HG02571 (cell line): ENCODE data around the gene ATP6AP2.
"Not testable (repeated sequence)": the region's sequence is repeated elsewhere in the genome, so short reads cannot be mapped to it uniquely, and the experiment has no call there.

Source experiments
- ATAC-seq: cut with Tn5 transposase; IDR thresholded peaks from one replicate; pipeline ENCODE4 v1.9.1; 2021; ENCODE audit warnings: mild to moderate bottlenecking, moderate library complexity; ENCODE audit not compliant: unreplicated experiment

The ATP6AP2 gene

DNA sequence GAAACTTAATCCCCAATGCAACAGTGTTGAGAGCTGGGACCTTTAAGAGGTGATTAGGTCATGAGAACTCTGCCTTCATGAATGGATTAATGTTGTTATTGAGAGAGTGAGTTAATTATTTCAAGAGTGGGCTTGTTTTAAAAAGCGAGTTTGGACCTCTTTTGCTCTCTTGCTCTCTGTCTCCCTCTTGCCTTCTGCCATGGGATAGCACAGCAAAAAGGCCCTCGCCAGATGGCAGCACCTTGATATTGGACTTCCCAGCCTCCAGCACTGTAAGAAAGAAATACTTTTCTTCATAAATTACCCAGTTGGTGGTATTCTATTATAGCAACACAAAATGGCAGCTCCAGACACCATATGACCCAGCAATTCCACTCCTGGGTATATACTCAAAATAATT lies 7.0 kb upstream of the ATP6AP2 start:
- no peak for ATAC-seq

DNA sequence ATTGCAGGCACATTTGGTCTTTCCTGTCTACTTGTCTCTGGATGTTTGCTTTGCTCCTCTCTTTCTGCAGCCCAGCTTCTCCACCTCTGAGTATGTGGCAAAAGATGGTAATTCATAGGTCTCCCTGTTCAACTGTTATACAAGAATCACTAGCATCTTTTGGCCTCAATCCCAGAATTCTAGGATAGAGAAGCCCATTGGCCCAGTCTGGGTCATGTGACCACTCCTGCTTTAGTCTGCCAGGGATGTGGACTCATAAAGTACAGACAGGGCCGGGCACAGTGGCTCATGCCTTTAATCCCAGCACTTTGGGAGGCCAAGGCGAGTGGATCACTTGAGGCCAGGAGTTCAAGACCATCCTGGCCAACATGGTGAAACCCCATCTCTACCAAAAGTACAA lies 5.4 kb upstream of the ATP6AP2 start:
- not testable (repeated sequence) for ATAC-seq

DNA sequence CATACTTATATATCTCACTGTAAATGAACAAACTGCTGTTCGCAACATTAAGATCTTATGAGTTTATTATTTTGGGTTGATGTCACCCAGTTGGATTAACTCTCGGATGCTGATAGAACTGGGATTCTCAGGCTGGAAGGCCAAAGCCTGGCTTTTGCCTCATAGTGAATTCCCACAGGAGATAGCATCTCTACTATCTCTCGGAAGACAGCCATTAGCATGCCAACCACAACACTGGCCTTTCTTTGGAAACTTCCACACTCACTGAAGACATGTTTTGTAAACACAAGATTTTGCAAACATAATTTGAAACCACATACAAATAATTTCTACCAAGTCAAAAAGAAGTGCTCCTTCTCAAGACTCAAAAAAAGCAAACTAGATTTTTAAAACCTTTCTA lies 4.5 kb upstream of the ATP6AP2 start:
- no peak for ATAC-seq

DNA sequence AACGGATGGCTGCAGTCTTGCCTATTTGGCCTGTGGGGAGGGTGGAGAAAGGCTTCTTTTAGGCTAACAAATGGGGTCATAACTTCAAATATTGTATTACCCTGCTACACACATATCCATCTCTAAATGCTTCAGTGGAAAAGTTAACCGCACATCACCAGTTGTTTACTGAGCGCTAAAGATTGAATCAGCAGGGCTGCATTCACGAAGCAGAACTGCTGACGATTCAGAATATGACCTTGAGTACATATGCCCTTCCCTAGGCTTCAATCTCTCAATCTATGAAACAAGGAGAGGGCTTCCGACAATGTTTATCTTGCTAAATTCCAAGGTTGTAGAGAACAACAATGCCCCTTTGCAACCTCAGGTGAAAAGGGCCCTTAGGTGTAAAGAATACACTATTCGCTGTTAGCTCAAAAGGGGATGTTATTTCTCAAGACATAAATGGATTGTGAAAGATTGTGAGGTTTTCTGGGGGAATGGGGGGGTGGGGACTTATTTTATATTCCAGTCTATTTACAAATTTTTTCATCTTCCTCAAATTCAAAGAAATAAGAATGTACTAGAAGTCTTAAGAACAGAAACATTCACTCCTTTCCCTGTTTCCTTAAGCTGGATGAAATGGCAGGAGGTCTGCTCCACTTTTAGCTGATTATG lies 2.6 kb upstream of the ATP6AP2 start:
- ATAC-seq, result no peak

DNA sequence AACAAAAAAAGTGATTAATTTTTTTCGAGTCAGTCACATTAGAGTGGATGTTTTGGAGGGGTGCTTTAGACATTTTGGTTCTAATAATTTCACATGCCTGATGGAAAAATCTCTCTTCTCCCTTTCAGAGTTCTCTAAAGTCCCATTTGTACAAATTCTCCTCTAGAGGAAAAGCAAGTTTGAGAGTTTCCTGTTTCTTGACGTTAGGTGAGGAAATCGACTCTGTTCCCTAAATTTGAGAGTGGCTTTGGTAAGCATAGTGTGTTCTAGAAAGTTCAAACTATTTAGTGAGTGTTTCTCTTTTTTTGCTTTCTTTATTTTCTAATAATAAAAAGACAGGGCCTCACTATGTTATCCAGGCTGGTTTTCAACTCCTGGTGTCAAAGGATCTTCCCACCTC lies 1.6 kb upstream of the ATP6AP2 start:
- ATAC-seq, result no peak

DNA sequence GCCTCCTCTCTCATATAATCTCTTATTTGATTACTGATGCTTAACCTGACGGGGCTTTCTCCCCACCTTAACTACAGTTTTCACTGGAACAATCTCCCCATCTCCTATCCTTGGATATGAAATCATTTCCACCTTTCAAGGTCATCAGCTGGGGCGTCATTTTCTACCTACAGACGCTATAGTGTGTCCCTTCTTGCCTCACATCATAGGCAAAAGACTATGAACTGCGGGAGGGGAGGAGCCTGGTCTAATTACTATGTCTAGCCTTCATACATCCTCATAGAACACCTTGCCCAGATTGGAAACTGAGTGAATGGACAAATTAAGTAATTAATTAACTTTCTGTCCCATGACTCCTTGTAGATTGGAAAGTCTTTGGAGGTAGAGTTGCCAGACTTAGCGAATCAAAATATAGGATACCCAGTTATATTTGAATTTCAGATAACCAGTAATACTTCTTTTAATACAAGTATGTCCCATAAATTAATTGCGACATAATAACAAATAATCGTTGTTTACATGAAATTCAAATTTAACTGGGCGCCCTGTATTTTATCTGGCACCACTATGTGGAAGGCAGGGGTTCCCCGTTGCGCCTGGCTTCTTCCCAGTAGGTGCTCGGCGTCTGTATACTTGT lies 752 bp upstream of the ATP6AP2 start:
- ATAC-seq, result peak; percentile 34

DNA sequence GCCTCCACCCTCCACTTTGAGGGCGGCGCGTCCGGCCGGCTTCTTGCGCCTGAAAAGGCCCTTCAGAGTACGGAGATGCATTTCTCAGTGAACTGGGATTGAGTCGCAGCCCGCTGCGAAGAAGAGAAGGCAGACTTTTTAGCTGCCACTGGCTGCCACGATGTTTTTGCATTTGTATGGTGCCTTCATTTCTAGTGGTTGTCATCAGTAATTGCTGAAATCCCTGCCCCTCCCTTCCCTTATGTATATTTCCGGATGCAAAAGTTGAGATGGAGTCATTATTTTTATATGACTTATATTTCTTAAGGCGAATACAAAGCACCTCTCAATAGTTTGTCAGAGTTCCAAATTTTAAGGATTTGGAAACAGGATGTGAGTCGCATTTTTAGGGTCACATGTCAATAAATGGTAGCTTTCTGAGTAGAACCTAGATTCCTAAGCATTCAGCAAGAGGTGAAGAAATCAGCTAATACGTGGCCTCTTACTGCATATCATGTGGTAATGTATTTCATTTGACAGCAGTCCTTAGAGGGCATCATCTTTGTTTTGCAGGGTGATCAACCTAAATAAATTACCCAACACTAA lies 658 bp downstream of the ATP6AP2 start:
- no peak for ATAC-seq

DNA sequence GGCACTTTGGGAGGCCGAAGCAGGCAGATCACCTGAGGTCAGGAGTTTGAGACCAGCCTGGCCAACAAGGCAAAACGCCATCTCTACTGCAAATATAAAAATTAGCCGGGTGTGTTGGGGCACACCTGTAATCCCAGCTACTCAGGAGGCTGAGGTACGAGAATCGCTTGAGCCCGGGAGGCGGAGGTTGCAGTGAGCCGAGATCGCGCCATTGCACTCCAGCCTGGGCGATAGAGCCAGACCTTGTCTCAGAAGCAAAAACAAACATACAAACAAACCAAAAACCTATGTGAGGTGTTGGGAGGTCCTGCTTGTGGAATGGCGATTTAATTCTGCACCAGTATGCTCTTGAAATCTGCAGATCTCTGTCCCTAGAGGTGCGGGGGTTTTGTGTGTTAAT lies 1.4 kb downstream of the ATP6AP2 start:
- ATAC-seq, result not testable (repeated sequence)

DNA sequence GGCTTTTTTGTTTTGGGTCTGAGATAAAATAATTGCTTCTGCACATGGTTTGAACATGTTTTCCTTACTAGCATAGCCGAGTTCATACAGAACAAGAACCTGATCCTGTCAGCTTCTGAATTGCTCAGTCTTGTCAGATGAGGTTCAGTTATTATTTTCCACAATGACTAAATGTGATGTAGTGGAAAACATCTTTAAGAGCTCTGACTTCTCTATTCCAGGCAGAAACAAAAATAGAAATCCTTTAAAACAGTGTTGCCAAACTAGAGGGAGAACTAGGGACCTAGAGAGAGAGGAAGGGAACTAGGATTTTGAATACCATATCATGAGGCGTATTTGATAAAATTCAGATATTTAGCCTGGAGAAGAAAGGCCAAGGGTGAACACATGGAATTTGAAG lies 2.0 kb downstream of the ATP6AP2 start:
- ATAC-seq, result no peak

DNA sequence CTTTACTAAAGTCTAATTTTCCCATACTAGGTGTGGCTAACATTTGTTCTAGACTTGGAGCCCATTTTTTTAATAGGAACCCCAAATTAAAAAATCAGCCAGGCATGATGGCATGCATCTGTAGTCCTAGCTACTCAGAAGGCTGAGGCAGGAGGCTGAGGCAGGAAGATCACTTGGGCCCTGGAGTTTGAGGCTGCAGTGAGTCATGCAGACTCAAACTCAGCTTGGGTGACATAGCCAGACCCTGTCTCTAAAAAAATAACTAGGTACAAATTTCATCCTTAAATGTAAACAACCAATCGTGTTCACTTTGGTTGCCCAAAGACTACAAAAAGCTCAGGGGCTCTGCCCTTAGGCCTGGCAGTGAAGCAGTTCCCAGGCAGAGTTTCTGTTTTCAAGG lies 6.9 kb downstream of the ATP6AP2 start:
- not testable (repeated sequence) for ATAC-seq

DNA sequence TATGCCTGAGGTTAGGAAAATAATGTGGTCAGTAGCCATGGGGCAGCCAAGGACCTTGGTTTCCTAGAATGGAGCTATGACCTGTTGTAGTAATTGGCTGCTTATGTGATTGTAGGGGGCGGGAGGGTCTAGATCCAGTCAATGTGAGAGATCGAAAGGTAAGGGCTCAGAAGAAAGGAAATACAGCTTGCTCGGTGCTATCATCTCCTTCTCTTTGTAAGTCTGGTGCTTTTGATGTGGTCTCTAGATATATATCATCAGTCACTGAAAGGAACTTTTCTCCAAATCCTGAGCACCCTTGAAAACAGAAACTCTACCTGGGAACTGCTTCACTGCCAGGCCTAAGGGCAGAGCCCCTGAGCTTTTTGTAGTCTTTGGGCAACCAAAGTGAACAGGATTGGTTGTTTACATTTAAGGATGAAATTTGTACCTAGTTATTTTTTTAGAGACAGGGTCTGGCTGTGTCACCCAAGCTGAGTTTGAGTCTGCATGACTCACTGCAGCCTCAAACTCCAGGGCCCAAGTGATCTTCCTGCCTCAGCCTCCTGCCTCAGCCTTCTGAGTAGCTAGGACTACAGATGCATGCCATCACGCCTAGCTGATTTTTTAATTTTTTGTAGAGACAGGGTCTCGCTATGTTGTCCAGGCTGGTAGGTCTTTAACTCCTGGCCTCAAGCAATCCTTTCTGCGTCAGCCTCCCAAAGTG lies 9.0 kb downstream of the ATP6AP2 start:
- not testable (repeated sequence) for ATAC-seq

DNA sequence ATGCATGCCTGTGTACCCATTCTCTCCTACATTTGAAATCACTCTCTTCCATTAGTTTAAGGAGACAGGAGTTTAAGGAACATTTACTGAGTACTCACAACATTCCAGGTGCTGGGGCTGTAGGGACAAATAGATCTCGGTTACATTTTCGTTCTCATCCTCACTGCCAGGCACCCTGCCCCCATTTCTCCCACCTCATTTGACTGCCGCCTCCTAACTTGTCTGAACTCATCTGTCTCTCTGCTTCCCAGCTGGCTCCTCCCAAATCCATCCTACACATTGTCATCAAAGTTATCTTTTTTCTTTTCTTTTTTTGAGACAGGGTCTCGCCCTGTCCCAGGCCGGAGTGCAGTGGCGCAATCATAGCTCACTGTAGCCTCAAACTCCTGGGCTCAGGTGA lies 22.7 kb downstream of the ATP6AP2 start:
- ATAC-seq, result no peak

DNA sequence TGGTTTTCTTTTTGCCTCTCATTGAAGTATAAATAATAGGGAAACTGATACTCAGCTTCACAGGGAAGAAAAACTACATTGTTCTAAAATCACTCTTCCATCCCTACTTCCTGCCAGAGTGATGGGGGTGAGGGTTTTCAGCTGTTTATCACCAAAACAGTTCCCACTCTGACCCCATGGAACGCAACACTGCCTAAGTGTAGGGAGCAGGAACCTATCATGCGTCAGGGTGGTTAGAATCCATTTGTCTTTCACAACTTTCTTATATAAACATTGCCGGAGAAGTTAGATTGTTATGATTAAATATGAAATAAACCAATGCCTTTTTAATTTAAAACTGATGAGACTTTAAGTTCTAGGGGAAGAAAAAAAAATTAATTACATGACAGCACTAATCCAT lies 26.6 kb downstream of the ATP6AP2 start:
- ATAC-seq, result no peak

DNA sequence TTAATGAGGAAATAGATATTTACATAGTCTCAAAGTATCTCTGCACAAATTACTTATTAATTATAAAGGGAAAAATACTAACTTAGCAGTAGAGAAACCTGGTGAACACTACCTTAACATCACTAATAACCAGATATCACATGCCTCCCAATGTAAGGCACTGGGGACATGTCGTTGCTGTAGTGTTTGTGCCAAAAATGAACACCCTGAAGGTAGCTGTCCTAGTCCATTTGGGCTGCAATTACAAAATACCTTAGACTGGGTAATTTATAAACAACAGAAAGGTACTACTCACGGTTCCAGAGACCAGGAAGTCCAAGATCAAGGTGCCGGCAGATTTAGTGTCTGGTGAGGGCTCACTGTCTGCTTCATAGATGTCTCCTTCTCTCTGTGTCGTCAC lies 31.7 kb downstream of the ATP6AP2 start:
- ATAC-seq, result no peak

DNA sequence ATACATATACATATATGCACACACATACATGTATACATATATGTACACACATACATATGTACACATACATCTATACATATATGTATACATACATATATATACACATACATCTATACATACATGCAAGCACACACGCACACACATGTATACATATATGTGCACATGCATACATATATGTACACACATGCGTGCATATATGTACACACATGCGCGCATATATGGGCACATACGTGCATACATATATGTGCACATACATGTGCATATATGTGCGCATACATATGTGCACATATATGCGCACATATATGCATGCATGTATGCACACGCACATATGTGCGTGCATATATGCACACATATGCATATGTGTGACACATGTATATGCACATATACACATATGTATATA lies 35.2 kb downstream of the ATP6AP2 start:
- ATAC-seq, result no peak

DNA sequence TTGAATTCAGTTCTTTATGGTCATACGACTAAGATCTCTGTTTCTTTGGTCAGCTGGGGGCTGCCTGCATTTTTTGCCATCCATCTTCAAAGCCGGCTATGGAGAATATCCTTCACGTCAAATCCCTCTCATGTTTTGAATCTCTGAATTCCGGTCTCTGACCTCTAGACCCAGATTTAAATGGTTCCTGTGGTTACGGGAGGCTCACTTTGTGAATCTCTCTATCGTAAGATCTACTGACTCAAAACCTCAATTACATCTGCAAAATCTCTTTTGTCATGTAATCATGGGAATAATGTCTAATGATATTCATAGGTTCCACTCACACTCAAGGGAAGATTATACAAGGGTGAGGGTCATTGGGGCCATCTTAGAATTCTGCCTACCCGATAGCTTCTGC lies 36.8 kb downstream of the ATP6AP2 start:
- no peak for ATAC-seq

DNA sequence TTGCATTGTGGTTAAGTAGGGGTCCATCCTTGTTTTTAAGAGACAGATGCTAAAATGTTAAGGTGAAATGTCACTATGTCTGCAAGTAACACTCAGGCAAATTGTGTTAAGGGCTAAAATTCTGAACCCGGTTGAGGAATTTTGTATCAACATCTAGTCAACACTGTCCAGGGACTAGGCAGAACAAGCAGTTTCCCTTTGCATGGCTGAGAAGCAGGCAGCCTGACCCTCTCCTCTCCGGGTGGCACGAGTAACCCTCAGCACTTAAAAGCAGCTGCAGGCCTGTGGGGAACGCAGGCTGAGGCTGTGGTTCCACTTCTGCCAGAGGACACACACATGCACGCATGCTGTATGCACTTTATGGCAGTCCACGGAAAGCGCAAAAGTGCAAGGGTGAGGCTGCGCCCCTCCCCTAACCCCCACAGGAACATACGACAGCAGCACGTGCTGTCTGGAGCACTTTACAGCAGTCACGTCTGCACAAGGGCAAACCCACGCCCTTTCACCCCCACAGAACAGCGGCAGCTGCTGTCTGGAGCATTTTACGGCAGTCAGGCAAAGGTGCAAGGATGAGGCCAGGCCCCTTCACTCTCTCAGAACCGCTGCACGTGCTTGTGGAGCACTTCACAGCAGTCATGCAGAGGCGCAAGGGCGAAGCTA lies 41.8 kb downstream of the ATP6AP2 start:
- no peak for ATAC-seq

DNA sequence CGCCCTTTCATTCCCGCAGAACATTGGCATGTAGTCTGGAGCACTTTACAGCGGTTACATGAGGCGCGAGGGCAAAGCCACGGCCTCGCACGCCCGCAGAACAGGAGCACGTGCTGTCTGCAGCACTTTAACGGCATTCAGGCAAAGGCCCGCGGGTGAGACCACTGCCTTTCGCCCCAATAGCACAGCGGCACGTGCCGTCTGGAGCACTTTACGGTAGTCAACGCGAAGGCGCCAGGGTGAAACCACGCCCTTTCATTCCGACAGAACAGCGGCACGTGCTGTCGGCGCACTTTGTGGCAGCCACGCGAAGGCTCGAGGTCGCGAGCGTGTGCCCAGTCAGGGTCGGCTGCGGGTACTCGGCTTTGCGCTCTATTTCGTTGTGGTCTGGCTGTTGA lies 42.4 kb downstream of the ATP6AP2 start, which contains the start of gene MPC1L:
Gene MPC1L, plus strand, starts transcription at position 290 of the 398 bp plus-strand sequence. CDS start 138 bp downstream, outside the sequence.
- no peak for ATAC-seq

DNA sequence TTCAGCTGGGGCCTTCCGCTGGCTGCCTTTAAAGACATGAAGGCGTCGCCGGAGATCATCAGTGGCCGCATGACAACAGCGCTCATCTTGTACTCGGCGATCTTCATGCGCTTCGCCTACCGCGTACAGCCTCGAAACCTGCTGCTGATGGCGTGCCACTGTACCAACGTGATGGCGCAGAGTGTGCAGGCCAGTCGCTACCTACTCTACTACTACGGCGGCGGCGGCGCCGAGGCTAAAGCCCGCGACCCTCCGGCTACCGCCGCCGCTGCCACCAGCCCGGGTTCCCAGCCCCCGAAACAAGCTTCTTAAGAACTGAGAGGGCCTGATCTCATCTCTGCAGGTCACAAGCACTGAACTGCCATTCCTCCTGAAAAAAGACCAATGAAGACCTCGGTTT lies 42.9 kb downstream of the ATP6AP2 start:
- ATAC-seq, result no peak

DNA sequence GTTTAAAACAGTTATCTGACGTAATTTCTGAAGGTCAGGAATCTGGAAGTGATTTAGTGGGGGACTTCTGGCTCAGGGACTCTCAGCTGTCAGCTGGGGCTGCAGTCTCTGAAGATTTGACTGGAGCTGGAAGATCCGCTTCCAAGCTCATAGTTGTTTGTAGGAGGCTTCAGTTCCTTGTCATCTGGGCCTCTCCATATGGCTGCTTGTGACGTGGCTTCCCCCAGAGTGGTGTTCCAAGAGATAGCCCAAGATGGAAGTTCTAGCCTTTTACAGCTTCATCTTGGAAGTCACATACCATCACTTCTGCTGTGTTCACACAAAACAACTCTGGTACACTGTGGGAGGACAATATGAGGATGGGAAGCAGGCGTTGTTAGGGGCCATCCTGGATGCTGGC lies 44.5 kb downstream of the ATP6AP2 start:
- ATAC-seq, result no peak

DNA sequence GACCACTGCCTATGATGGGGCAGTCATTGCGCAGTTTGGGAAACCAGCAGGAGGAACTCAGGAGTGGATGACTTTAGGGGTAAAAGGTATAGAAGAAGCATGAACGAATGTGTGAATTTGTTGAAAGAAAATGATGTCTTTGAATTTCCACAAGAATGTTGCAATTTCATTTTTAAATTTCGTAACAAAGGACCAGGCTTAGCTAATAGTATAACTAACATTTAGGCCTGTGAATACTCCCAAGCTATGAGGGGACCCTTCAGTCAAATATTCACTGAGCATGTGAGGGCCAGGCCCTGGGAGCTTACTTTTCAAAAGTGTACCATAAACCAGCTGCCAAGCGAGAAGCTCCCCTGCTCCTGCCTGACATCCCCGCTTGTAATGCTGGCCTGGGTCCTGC lies 47.7 kb downstream of the ATP6AP2 start:
- ATAC-seq, result no peak
